ENCODE measurements around the gene USP53.

Gene USP53

DNA sequence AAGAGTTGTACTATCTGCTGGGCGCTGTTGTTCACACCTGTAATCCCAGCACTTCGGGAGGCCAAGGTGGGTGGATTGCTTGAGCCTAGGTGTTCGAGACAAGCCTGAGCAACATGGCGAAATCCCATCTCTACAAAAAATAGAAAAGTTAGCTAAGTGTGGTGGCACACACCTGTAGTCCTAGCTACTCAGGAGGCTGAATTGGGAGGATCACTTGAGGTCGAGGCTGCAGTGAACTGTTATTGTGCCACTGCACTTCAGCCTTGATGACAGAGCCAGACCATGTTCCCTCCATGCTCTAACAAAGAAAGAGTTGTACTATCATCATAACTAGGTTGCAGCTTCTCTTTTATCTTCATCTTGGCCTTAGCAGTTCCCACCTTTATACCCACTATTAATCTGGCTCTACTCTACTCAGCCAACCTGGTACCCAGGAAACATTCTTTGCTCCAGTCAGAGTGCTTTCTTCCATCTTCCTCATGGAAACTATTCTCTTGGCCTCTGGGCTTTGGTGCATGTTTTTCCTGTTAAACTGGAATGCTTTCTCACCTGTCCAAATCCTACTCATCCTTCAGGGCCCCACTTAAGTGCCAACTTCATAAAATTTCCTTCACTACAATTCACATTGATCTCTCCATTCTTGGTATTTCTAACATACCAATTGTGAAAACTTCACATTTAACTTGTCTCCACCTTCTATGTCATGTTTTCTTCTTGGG, 91.2 kb downstream of the USP53 start:
- ChIA-PET POLR2A (ENCODE audit: low non-redundant PET) (no interaction called here), CTCF (no interaction called here)
- no peak overlapping the region for H3K27ac ChIP-seq
- no peak for DNase-seq (ENCODE audit: low spot score)
- TF ChIP-seq CTCF (conservative IDR thresholded peaks at IDR 0.05; ENCODE audit: low read depth): no peak

- no peak for TF ChIP-seq CTCF (conservative IDR thresholded peaks at IDR 0.05; ENCODE audit: low read depth)
- ChIA-PET POLR2A (ENCODE audit: low non-redundant PET) (no interaction called here), CTCF (no interaction called here)
- H3K27ac ChIP-seq: no peak overlapping the region
- DNase-seq (ENCODE audit: low spot score): no peak
These were observed 91.9 kb downstream of the USP53 start for GRCh38 chr4:119304431-119304830.

DNA sequence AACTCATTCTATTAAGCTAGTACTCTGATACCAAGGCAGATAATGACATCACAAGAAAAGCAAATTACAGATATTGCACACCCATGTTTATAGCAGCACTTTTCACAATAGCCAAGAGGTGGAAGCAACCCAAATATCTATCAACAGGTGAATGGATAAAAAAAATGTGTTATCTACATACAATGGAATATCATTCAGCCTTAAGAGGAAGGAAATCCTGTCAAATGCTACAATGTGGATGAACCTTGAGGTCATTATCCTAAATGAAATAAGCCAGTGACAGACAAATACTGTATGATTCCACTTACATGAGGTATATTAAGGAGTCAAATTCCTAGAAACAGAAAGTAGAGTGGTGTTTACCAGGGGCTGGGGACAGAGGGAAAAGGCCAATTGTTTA, 95.1 kb downstream of the USP53 start:
- DNase-seq (ENCODE audit: low spot score): no peak
- H3K27ac ChIP-seq: no peak overlapping the region
- no peak for TF ChIP-seq CTCF (conservative IDR thresholded peaks at IDR 0.05; ENCODE audit: low read depth)
- CTCF ChIA-PET: no interaction called here
- POLR2A ChIA-PET (ENCODE audit: low non-redundant PET): no interaction called here

DNA sequence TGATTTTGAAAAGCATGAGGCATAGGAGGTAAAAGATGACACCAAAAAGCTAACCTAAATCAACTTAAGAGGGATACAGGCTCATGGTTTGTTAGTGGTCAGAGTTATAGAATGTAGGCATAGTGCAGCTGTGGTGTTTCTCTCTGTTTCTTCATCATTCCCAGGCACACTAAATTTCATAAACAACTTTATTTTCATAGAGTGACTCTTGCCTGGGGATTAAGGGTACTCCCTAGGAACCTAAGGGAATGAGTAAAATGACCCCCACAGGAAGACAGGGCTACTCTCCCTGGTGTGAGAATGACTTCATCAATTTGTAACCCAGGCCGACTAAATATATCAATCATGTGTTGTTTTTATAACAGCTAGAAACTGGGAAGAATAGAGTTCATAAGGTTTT, 98.3 kb downstream of the USP53 start:
- DNase-seq (ENCODE audit: low spot score): no peak
- TF ChIP-seq CTCF (conservative IDR thresholded peaks at IDR 0.05; ENCODE audit: low read depth): no peak
- CTCF ChIA-PET: no interaction called here
- POLR2A ChIA-PET (ENCODE audit: low non-redundant PET): no interaction called here
- no peak overlapping the region for H3K27ac ChIP-seq

GRCh38 chr4:119313237-119313636, 100.7 kb downstream of the USP53 start:
- TF ChIP-seq CTCF (conservative IDR thresholded peaks at IDR 0.05; ENCODE audit: low read depth): no peak
- no peak overlapping the region for H3K27ac ChIP-seq
- ChIA-PET CTCF (interaction anchor here (0.6 kb wide), 1 partner anchor 345 kb away, joined by 7 read pairs; no protein-coding TSS in a partner anchor), POLR2A (ENCODE audit: low non-redundant PET) (no interaction called here)
- DNase-seq (ENCODE audit: low spot score): no peak

GRCh38 chr4:119314356-119314755, 101.8 kb downstream of the USP53 start:
- H3K27ac ChIP-seq: no peak overlapping the region
- ChIA-PET CTCF (interaction anchor here (0.6 kb wide), 1 partner anchor 414 kb away, joined by 4 read pairs; no protein-coding TSS in a partner anchor), POLR2A (ENCODE audit: low non-redundant PET) (no interaction called here)
- peak; percentile 48 for TF ChIP-seq CTCF (conservative IDR thresholded peaks at IDR 0.05; ENCODE audit: low read depth)
- DNase-seq (ENCODE audit: low spot score): peak; percentile 13

Measured in RWPE1 (cell line).